Gastrocnemius medialis (tissue), 4 donors: ENCODE measurements around the gene SRGAP1. TPM values are rescaled to one million over a fixed set of nuclear protein-coding genes. Genes with fewer than 3 reads are reported as not detected.
"Not testable (repeated sequence)": the region's sequence is repeated elsewhere in the genome, so short reads cannot be mapped to it uniquely, and the experiment has no call there.

ENCODE experiments used
- ATAC-seq, 2 donors: fragments of 150-250 bp; one replicate each; pipeline ENCODE4 v1.9.1; 2016
- DNase-seq, 2 donors: peaks; one replicate each; pipeline ENCODE4 v3.0.0-alpha.2; 2019
- H3K27ac ChIP-seq, 4 donors: fragments of 200-600 bp; sonication (generic); 1 replicate in 1 of 4; 2 replicates in 3 of 4; pipeline ENCODE4 v1.5.1; 2016 to 2018; ENCODE audit warnings: mild to moderate bottlenecking in 2 of 4, moderate library complexity in 1 of 4
- H3K27me3 ChIP-seq, 3 donors: fragments of 200-600 bp; sonication (generic) in 2 of 3; 1 replicate in 1 of 3; 2 replicates in 2 of 3; pipeline versions ENCODE4 v1.5.1 to v1.6.0; 2016 to 2019; ENCODE audit warnings: mild to moderate bottlenecking in 1 of 3, moderate library complexity in 1 of 3
- H3K36me3 ChIP-seq, 2 donors: fragments of 200-600 bp; sonication (generic) in 1 of 2; one replicate each; pipeline ENCODE4 v1.5.1; 2017 to 2018
- H3K4me1 ChIP-seq, 2 donors: fragments of 200-600 bp; sonication (generic) in 1 of 2; one replicate each; pipeline ENCODE4 v1.5.1; 2016 to 2017; ENCODE audit warnings: mild to moderate bottlenecking in 2 of 2
- H3K4me3 ChIP-seq, 4 donors: fragments of 200-600 bp; sonication (generic) in 3 of 4; 1 replicate in 1 of 4; 2 replicates in 3 of 4; pipeline ENCODE4 v1.5.1; 2016 to 2019; ENCODE audit warnings: mild to moderate bottlenecking in 2 of 4
- H3K9me3 ChIP-seq, 3 donors: fragments of 200-600 bp; sonication (generic) in 2 of 3; 1 replicate in 1 of 3; 2 replicates in 2 of 3; pipeline ENCODE4 v1.5.1; 2016 to 2019
- POLR2A ChIP-seq, 2 donors: fragments of 450-650 bp; IDR thresholded peaks; one replicate each; pipeline ENCODE4 v1.6.1; 2017; ENCODE audit warnings: antibody characterized with exemption in 2 of 2, mild to moderate bottlenecking in 2 of 2, moderate library complexity in 2 of 2
- in situ Hi-C, 4 donors: fragments of 200-750 bp; cut with MboI; loops; one replicate each; pipeline versions ENCODE4 v1.15.0 to v1.8.0; 2017; ENCODE audit warnings: low sequenced_read_pairs in 4 of 4
- intact Hi-C: fragments of 100-400 bp; cut with DNase I; formaldehyde crosslinking; loops from one replicate; pipeline ENCODE4 v1.15.1; 2023; ENCODE audit warnings: low total_unique reads
- total RNA-seq, 4 donors: library from RNA; depleted of rRNA; stranded (reverse); fragments of >200 nt; gene quantifications; one replicate each; pipeline versions ENCODE4 v1.1.0 to v1.2.3, GENCODE V29; 2016
- TF ChIP-seq, protein P1 (sequence below), 5 experiments: fragments of 450-650 bp in 3 of 5; fragments of 200-600 bp in 2 of 5; sonication (generic) in 2 of 5; IDR thresholded peaks in 4 of 5; conservative IDR thresholded peaks in 1 of 5; 1 replicate in 4 of 5; 2 replicates in 1 of 5; pipeline ENCODE4 v1.5.1; 2016 to 2019; ENCODE audit warnings: antibody characterized with exemption in 5 of 5, mild to moderate bottlenecking in 3 of 5, moderate library complexity in 3 of 5

The SRGAP1 gene
- total RNA-seq, 4 donors from 2014 or later = 0.36 to 0.85 (median 0.66) TPM

DNA sequence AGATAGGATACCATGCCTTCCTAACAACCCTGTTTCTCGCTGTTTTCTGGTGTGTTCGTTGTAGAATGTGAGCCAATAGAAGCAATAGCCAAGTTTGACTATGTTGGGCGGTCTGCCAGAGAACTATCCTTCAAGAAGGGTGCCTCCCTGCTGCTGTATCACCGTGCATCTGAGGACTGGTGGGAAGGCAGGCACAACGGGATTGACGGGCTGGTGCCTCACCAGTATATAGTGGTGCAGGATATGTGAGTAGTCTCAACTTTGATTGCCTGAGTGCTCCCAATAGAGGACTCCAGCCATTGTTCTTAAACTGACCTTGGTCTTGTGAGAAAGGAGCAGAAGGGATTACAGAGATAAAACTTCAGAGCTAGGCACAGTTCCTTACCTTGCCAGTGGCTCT, 281.4 kb downstream of the SRGAP1 start:
- no peak for ATAC-seq
- peaks cover 0 to 4% of the 10 kb centered on the region in 2 donors for H3K36me3 ChIP-seq
- DNase-seq = no peak
- no peak overlapping the region for H3K27ac ChIP-seq
- no peaks in the 10 kb centered on the region for H3K27me3 ChIP-seq
- TF ChIP-seq, protein P1, sequence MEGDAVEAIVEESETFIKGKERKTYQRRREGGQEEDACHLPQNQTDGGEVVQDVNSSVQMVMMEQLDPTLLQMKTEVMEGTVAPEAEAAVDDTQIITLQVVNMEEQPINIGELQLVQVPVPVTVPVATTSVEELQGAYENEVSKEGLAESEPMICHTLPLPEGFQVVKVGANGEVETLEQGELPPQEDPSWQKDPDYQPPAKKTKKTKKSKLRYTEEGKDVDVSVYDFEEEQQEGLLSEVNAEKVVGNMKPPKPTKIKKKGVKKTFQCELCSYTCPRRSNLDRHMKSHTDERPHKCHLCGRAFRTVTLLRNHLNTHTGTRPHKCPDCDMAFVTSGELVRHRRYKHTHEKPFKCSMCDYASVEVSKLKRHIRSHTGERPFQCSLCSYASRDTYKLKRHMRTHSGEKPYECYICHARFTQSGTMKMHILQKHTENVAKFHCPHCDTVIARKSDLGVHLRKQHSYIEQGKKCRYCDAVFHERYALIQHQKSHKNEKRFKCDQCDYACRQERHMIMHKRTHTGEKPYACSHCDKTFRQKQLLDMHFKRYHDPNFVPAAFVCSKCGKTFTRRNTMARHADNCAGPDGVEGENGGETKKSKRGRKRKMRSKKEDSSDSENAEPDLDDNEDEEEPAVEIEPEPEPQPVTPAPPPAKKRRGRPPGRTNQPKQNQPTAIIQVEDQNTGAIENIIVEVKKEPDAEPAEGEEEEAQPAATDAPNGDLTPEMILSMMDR (IDR thresholded peaks at IDR 0.05 in 4 of 5, conservative IDR thresholded peaks at IDR 0.05 in 1 of 5) = no peak
- no peak for TF ChIP-seq POLR2A (IDR thresholded peaks at IDR 0.05)
- H3K9me3 ChIP-seq = no peaks in the 10 kb centered on the region
- no peak overlapping the region for H3K4me3 ChIP-seq
- no peaks in the 10 kb centered on the region for H3K4me1 ChIP-seq
- intact Hi-C loops (no loop called here), in situ Hi-C loops (no loop called here)

DNA sequence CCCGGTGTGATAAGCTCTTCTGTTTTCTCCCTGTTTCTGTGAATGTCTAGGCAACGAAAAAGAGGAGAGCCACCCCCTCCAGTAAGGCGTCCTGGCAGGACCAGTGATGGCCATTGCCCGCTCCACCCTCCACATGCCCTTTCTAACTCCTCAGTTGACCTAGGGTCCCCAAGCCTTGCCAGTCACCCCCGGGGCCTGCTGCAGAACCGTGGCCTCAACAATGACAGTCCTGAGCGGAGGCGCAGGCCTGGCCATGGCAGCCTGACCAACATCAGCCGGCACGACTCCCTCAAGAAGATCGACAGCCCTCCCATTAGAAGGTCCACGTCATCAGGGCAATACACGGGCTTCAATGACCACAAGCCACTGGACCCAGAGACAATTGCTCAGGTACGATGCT, 283.3 kb downstream of the SRGAP1 start:
- peaks cover 0 to 4% of the 10 kb centered on the region in 2 donors for H3K36me3 ChIP-seq
- DNase-seq = no peak
- in situ Hi-C loops = no loop called here

GRCh38 chr12:64128366-64128765, 283.9 kb downstream of the SRGAP1 start:
- in situ Hi-C loops = no loop called here
- H3K27ac ChIP-seq = no peak overlapping the region
- intact Hi-C loops = no loop called here
- ATAC-seq = no peak
- H3K36me3 ChIP-seq = peaks cover 0 to 4% of the 10 kb centered on the region in 2 donors
- H3K4me3 ChIP-seq = no peak overlapping the region
- H3K27me3 ChIP-seq = no peaks in the 10 kb centered on the region
- no peak for DNase-seq
- no peaks in the 10 kb centered on the region for H3K4me1 ChIP-seq
- no peak for TF ChIP-seq POLR2A (IDR thresholded peaks at IDR 0.05)
- TF ChIP-seq, protein P1 (IDR thresholded peaks at IDR 0.05 in 4 of 5, conservative IDR thresholded peaks at IDR 0.05 in 1 of 5) = no peak
- no peaks in the 10 kb centered on the region for H3K9me3 ChIP-seq

More for the DNA sequence above, 283.3 kb downstream of the SRGAP1 start:
- Histone ChIP-seq H3K27me3 (no peaks in the 10 kb centered on the region), H3K4me1 (no peaks in the 10 kb centered on the region), H3K27ac (no peak overlapping the region), H3K9me3 (no peaks in the 10 kb centered on the region), H3K4me3 (no peak overlapping the region)
- TF ChIP-seq, protein P1 (IDR thresholded peaks at IDR 0.05 in 4 of 5, conservative IDR thresholded peaks at IDR 0.05 in 1 of 5) = no peak
- no peak for TF ChIP-seq POLR2A (IDR thresholded peaks at IDR 0.05)
- no peak for ATAC-seq
- intact Hi-C loops = no loop called here

DNA sequence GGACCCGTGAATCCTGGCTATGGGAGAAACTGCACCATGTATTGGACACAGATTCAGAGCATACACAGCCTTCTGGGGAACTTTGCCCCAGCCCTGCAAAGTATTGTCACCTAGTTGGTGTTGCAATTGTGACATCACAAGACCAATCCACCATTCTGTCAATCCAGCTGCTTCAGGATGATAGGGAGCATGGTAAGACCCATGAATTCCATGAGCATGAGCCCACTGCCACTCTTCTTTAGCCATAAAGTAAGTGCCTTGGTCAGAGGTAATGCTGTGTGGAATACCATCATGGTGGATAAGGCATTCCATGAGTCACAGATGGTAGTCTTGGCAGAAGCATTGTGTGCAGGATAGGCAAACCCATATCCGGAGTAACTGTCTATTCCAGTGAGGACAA, 286.0 kb downstream of the SRGAP1 start:
- H3K36me3 ChIP-seq, ATAC-seq, in situ Hi-C loops, intact Hi-C loops, H3K27me3 ChIP-seq, H3K27ac ChIP-seq, H3K4me1 ChIP-seq, DNase-seq, H3K4me3 ChIP-seq, H3K9me3 ChIP-seq: not testable (repeated sequence)

DNA sequence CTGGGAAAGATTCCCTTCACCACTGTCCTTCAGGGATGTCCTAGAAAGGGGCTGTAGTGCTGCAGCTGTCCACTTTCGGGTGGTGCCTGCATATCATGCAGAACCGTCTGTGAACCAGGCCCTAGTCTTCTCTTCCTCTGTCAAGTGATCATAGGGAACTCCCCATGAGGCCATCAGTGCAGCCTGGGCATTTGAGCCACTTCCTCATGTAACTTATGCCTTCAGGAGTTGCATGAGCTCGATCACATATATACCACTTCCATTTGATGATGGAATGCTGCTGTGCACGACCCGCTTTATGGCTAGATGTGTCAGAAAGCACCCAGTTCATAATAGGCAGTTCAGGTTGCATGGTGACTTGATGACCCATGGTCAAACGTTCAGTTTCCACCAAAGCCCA, 287.0 kb downstream of the SRGAP1 start:
- H3K27ac ChIP-seq, H3K4me1 ChIP-seq, H3K36me3 ChIP-seq, DNase-seq, intact Hi-C loops, ATAC-seq, H3K4me3 ChIP-seq, in situ Hi-C loops, H3K27me3 ChIP-seq, H3K9me3 ChIP-seq: not testable (repeated sequence)

- H3K36me3 ChIP-seq, H3K4me3 ChIP-seq, intact Hi-C loops, DNase-seq, ATAC-seq, H3K27ac ChIP-seq, H3K9me3 ChIP-seq, H3K27me3 ChIP-seq, H3K4me1 ChIP-seq, in situ Hi-C loops: not testable (repeated sequence)
Measured at GRCh38 chr12:64132672-64133071, 288.2 kb downstream of the SRGAP1 start.
